GM10847 (cell line): ENCODE measurements around the gene GHRHR.

Experiments used
- POLR2A ChIP-seq: IDR thresholded peaks from 2 replicates; pipeline ENCODE4 v1.6.1; 2011; ENCODE audit not compliant: insufficient read length; ENCODE audit errors: extremely low read depth

The GHRHR gene

GRCh38 chr7:30997316-30997715, 33.6 kb downstream of the GHRHR start:
- no peak for TF ChIP-seq POLR2A

- TF ChIP-seq POLR2A = no peak
Measured at GRCh38 chr7:30998180-30998579, 34.4 kb downstream of the GHRHR start.

- no peak for TF ChIP-seq POLR2A
Measured at GRCh38 chr7:31000161-31000693, 36.5 kb downstream of the GHRHR start.

GRCh38 chr7:31000779-31001178, 37.0 kb downstream of the GHRHR start:
- no peak for TF ChIP-seq POLR2A

- no peak for TF ChIP-seq POLR2A
Measured at GRCh38 chr7:31002256-31002655, 38.5 kb downstream of the GHRHR start.

- TF ChIP-seq POLR2A = no peak
Measured at GRCh38 chr7:31003097-31003496, 39.3 kb downstream of the GHRHR start.

- no peak for TF ChIP-seq POLR2A
Measured at GRCh38 chr7:31003721-31004120, 40.0 kb downstream of the GHRHR start.

GRCh38 chr7:31004393-31004792, 40.6 kb downstream of the GHRHR start:
- no peak for TF ChIP-seq POLR2A

- TF ChIP-seq POLR2A = no peak
Measured at GRCh38 chr7:31006857-31007256, 43.1 kb downstream of the GHRHR start.

- TF ChIP-seq POLR2A = no peak
Measured at GRCh38 chr7:31007634-31008033, 43.9 kb downstream of the GHRHR start.

GRCh38 chr7:31014826-31015225, 51.1 kb downstream of the GHRHR start:
- no peak for TF ChIP-seq POLR2A

GRCh38 chr7:31017032-31017675, 53.4 kb downstream of the GHRHR start:
- TF ChIP-seq POLR2A = no peak

GRCh38 chr7:31017721-31018120, 54.0 kb downstream of the GHRHR start:
- TF ChIP-seq POLR2A = no peak

GRCh38 chr7:31019509-31019908, 55.8 kb downstream of the GHRHR start:
- no peak for TF ChIP-seq POLR2A

GRCh38 chr7:31020161-31020560, 56.4 kb downstream of the GHRHR start:
- no peak for TF ChIP-seq POLR2A

- TF ChIP-seq POLR2A = no peak
Measured at GRCh38 chr7:31020652-31021051, 56.9 kb downstream of the GHRHR start.

- TF ChIP-seq POLR2A = no peak
Measured at GRCh38 chr7:31022117-31022516, 58.4 kb downstream of the GHRHR start.
